Right renal cortex interstitium (tissue), 3 donors: ENCODE measurements around the gene SLC6A11. TPM values are rescaled to one million over a fixed set of nuclear protein-coding genes. Genes with fewer than 3 reads are reported as not detected.

ENCODE experiments used
- DNase-seq, 3 donors: peaks; one replicate each; pipeline ENCODE4 v3.0.0-alpha.2; 2013; ENCODE audit warnings: low read depth in 3 of 3, low spot score in 2 of 3
- polyA plus RNA-seq, 3 donors: library from polyadenylated mRNA; unstranded; fragments of 120-200 nt; gene quantifications; one replicate each; pipeline ENCODE4 v1.2.1, GENCODE V29; 2013; ENCODE audit not compliant: insufficient read length in 3 of 3

Gene SLC6A11
- polyA plus RNA-seq, 3 donors = 0.06 to 0.08 (median 0.08) TPM

DNA sequence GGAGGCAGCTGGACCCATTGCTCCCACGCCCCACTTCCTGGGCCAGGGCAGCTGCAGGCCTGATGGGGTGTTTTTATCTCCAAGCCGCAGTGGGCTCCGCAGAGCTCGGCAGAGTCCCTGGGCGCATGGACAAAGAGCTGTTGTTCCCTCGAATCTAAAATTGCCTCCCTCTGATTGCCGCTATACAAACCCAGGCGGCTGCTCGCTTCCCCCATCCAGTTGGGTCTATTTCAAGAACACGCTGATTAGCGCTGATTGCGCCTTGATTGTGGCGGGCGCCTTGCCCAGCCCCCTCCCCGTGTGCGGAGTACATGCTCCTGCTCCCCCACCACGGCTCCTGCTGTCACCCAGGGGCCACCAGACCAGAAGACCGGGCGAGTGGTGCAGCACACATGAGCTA is 133.2 kb downstream of the SLC6A11 start:
- DNase-seq = no peak

DNA sequence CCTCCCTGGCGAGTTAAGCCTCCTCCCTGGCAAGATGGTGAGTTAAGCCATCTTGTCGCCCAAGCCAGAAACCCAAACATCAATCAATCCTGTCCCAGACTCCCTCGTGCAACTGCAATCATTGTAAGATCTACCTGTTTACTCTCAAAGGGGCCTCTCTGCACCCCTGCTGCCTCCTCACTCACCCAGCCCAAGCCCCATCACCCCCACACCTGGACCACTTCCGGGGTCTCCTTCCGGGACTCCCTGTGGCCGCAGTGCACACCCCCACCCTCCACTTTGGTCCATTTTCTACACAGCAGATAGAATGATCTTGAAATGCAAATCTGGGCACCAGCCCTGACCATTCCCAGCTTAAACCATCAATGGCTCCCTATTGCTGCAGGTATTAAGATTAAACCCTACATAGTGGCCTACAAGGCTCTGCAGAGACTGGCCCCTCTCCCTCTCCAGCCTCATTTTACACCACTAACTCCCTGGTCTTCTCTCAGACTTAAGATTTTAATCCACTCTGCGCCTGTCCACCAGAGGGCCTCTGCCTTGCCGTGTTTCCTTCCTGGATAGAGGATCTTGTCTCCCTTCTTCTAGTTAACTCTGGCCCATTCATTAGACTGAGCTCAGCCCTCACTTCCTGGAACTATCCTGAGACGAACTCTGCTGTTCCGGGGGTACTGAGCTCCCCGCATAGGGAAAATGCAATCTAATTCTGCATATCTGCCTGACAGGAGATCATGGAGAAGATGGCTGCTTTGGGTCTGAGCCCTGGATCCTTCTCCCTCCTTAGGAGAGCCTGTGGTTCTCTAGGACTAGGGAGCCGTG is 134.7 kb downstream of the SLC6A11 start:
- no peak for DNase-seq

DNA sequence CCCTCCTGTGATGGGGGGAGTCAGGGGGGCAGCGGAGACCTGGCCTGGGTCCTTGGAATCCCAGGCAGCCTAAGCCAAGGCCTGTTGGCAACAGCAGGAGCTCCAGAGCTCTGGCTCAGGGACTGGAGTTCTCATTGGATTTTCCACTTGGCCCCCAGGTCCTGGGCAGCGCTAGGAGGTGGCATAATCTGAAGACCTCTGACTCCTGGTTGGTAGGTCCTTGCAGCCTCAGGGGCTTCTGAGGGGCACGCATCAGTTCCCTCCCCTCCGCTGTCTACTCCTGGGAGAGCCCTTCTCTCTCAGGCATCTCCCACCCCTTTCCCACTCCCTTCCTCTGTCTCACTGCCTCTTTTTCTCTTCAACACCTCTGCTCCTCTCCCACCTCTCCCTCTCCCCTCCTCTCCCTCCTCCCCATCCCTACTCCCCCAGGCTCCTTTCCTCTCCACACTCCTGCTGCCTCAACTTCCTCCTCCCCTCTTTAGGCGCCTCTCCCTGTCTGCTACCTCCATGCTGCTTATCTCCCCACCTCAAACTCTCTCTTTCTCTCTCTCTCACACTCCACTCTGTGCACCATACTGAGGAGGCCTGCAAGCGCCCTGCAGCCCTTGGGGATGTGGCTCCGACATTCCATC is 135.4 kb downstream of the SLC6A11 start:
- DNase-seq = no peak

DNA sequence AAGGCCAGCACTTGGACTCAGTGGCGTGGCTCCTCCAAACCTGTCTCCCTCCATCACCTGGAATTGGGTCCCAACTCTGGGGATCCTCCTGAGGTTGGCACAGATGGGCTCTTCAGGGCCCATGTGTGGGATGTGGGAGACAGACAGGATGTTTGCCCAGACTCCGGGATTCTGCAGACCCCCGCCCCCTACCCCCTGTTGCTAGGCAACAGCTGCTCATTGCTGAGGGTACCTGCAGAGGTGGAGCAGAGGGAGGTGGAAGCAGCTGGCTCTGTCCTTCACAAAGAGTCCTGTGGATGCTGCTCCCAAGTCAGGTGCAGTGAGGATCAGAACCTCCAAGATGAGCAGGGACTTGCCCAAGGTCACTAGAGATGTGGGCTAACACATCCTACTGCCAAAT is 136.5 kb downstream of the SLC6A11 start:
- no peak for DNase-seq

DNA sequence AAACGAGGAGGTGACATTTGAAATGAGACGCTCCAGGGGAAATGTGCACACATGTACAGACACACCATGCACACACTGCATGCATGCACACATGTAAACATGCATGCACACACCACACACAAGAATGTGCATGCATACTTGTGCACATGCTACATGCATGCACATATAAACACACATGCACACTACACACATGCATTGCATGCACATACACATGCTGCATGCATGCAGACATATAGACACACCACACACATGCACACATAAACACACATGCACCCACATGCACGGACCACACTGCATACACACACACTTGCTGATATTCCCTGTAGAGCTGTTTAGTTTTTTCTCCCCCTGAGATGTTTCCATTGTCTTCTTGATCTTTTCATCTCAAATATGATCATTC is 138.7 kb downstream of the SLC6A11 start:
- no peak for DNase-seq

DNA sequence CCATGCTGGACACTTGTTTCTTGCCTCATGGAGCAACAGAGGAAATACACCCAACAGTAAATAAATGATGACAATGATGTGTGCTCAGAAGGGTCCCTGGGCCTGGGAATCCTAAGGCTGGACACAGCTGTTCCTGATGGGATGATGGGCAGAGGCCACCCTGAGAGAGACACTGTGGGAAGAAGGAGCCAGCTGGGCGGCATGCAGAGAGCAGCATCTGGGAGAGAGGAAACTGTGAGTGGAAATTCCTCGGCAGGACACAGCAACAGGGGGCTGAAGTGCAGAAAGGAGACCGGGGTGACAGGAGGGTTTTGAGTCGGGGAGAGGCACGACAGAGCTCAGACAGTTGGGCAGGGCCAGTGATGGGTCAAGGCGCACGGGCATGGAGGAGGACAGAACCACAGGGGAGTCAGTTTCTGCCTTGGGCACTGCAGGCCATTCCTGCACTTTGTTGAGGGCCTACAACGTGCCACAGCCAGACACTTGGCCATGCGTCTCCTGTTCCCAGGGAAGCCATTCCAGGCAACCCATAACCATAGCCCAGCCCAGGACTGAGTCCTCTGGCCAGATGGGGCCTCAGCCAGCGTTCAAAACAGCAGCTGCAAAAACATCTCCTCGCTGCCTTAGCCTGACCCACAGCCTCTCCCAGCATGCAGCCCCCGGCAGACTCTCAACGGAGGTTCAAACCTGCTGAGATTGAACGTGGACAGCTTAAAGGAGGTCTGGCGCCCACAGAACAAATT is 139.9 kb downstream of the SLC6A11 start:
- no peak for DNase-seq

DNA sequence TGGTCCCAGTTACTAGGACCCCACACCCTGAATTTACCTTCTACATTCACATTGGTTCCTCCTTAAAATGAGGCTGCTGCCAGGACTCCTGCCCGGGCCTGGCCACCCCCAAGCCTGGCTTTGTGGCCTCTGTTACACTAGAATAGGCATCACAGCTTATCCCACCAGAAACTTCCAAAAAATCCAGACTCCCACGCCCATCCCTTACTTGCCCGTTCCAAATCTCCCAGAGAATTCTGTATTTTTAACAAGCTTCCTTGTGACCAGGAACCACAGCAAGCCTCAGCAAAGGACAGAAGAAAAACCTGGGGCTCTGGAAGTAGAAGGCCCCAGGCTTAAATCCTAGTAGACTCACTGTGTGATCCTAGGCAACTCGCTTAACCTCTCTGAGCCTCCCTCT is 140.5 kb downstream of the SLC6A11 start:
- no peak for DNase-seq

DNA sequence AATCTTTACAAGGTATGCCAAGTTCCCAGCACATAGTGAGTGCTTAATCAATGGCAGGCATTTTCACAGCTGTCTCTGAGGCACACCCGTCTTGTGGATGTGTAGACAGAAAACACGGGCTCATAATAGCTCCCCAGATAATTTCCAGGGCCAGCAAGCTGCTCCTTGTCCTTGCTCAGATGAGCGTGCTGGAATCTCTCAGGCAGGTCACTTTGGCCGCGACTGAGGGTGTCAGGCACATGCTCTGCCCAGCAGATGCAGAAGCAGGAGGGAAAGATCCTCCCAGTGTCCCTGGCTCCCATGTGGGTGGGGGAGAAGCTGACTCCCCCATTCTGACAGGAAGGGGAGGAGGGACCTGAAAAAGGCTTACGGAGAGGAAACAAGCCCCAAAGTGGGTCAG is 141.0 kb downstream of the SLC6A11 start:
- DNase-seq = no peak

DNA sequence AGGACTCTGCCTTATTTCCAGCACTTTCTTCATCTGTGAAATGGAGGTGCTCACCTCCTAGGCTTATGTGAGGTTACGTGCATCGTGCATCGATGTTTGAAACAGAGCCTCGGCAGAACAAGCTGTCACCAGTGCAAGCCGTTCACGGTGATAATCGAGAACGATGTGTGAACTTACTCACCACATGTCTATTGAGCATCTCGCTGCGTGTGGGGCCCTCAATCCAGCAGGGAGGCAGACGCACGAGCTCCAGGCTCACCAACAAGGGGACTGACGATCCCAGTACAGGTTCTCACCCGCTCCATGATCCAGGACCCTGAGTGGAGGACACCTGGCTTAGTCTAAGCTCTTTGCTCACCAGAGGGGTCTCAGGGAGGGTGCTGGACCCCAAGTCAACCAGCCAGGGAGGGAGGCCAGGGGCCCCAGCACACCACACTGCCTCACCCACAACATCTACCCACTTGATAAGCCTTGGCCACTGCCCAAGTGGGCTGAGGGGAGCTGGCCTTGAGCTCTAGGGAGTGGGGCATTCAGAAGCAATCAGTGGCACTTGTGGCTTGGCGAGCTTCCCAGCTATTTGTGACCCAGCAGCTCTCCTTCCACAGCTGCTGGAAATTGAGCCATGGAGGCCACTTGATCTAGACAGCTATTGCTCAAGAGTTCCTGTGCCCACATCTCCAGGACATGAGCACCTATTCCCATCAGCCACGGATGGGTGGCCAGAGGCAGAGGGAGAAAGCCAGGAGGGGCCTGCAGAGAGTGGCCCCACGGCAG is 142.1 kb downstream of the SLC6A11 start:
- no peak for DNase-seq

DNA sequence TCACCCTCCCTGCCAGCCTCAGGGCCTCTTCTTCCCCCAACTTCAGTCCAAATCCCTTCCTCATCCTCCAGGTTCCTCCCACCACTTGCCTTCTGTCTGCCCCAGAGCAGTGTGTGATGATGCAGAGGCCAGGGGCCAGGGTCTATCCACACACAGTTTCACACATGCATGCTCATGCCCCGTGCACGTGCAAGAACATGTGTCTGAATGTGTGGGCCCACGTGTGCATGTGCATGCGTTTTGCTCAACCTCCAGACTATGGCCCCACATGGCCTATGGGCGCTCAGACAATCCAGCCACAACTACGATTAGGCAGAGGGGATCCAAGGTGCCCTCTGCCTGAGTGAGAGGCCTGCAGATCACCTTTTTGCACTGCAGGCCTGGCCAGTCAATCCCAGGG is 144.2 kb downstream of the SLC6A11 start:
- DNase-seq = no peak

DNA sequence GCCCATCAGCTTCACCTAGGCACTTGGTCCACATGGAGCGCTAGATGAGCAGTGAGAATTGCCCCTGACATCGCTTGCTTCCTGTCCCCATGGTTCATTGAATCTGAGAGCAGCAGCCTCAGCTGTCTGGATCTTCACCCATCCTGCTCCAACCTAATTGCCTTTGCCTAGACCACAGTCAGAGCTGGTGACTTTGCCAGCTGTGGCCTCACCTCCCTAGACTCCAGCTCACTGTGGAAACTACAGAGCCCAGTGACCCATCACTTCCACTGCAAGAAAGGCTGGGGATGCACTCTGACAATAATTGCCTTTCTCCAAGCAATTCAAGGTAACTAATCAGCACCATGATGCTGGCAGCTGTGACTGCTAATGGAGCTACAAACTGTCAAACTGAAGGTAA is 145.9 kb downstream of the SLC6A11 start:
- DNase-seq = no peak

DNA sequence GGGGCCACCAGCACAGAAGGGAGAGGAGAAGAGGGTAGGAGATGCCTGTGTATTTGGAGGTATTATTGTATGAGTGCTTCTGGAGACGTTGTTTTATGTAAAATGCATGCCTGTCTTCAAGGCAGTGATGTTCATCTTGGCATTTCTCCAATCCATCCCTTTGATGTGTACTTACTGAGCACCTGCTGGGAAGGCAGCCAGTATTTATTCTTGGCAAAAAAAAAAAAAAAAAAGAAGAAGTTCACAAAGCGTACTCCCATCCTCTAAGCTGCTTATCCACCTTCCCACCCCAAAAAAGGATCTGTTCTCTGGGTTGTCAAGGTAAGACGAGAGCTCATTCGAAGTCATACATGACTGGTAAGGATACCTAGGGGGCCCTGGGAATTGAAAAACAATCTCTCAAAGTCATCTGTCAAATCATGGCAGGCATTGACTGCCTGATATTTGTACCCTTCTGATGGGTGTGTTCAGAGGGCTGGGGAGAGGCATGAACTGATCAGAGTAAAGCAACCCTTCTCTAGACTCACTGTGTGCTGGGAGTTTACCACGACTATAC is 146.5 kb downstream of the SLC6A11 start:
- DNase-seq = no peak

DNA sequence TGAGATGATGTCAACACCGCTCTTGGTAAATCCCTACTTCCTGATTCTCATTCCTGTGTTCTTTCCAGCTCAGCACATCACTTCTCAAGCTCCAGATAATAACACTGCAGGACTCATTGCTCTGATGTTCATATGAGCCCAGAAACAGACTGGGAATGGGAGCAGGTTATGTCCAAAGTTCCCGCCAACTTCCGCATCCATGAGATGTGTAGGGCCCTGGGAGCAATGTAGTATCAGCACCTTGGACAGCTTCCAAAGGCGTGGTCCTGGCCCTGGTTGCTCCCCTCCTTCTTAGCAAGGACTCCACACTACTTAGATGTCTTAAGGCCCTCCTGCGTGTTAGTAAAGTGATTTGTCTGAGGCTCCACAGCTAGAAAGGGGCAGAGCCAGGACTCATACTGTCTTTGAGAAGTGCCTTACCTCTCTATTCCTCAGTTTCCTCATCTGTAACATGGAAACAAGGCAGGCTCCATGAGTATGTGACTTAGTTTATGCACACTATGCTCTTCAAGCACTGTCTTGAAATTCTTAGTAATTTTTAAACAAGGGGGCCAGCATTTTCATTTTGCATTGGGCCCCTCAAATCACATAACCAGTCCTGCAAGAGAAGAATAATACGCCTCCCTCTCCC is 148.6 kb downstream of the SLC6A11 start:
- peak in 2 of 3 donors; percentile 39 to 49 for DNase-seq

DNA sequence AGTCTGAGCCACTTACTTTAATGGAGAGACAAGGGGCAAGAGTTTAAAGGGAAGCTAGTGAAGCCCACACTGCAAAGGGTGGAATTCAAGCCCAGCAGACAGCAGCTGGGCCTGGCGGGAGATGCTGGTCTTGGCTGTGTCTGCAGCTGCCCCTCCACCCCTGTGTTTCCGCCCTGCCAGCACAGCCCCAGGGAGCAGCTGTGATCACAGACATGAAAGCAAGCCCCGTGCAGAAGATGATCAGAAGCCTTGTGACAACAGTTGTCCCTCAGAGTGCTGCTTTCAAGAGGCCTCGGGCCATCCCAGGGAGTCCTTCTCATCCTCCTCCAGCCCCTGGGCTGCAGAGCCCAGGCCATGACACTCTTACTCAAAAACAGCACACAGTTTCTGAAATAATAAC is 152.4 kb downstream of the SLC6A11 start:
- DNase-seq = no peak

DNA sequence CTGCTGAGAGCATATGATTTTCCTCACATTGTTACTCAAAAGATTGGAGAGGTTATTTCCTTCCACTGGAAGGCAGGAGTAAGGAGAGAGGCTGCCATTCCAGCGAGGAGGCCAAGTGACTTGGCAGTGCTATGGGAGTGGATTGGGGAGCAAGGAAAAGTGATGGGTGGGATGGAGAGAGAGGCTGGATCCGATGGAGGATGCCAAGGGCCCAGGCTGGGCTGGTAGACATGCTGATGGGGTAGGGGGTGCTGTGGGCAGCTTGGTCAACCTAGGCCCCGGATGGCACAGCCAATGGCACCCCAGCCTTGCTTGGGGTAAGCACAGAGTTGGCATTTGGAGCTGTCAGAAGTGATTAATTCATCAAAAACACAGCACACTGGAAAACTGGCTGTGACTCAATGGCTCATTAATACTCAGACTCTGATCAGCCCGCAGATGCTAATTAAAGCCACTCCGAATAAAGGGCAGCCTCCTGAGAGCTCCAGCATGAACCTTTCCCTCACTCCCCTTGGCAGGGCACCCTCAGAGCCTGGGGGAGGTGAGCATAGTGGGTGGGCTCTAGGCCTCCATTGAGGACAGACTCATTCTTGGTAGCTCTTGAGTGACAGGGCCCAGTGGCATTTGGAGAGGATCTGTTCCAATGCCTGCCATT is 154.4 kb downstream of the SLC6A11 start:
- no peak for DNase-seq

DNA sequence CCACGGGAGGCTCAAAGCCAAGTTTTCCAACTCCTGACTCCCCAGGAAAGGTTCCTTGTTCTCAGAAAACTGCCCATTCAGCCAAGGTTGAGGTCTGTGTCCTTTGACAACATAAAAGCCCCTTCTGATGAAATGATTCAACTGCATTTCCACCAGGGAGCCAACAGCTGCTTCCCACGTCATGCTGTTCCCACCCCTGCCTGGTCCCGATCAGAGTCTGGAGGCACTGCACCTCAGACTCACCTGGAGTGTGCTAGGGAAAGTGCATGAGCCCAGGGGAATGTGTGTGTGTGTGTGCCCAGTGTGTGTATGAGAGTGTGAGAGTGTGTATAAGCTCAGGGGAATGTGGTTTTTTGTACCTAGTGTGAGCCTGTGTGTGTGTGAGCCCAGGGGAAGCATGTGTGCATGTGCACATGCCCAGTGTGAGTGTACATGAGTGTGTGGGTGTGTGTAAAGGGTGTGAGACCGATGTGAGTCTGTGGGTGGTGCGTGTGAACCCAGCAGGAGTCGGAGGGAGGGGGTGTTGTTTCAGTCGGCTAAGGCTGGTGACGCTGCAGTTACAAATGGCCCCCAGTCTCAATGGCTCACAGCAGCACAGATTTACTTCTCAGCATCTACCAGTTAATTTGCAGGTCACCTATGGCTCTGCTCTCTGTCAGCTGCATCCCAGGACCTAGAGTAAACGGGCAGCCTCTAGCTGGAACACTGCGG is 156.2 kb downstream of the SLC6A11 start:
- no peak for DNase-seq

DNA sequence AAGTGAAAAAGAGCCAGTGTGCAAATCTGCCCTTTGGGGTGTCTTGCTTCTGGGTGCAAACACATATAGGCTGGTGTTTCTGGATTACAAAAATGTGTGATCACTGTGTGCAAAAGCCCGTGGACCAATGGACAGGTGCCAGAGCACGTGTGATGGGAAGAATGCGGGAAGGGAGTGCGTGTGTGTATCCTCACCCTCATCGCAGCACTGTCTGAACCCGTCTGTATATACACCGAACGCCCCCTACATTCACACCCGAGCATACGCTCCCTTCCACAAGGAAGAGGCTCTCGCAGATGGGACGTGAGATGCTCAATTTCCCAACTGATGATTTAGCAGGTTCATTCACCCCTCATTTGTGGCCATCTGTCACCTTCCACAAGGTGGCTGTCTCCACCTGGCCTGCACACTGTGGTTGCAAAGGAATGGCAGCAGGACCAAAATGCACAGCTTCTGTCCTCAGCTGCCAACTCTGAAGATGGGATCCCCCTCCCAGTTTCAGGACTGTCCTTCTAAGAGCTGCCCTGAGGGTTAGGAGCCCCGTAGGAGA is 157.1 kb downstream of the SLC6A11 start:
- DNase-seq = no peak

DNA sequence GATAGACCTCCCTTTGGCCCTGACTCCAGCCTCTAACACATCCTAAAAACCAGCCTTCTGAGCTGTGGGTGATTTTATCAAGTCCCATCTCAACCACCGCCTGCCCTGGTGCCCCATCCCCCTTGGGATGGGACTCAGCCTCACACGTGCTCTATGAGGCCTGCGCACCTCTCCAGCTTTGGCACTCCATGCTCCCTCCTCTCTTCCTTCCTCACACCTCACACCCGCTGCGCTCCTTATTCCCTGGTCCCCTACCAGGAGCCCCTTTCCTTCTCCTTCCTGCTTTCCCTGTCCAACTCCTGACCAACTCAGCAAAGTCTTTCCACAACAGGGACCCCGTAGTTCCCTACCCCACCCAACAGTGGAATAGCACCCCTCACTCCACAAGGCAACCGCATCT is 158.1 kb downstream of the SLC6A11 start:
- DNase-seq = no peak
